Measurements from ENCODE around the gene TICRR.

TICRR gene

GRCh38 chr15:89556413-89557262 lies 18.6 kb upstream of the TICRR start:
- no peak for TF ChIP-seq EZH2 (IDR thresholded peaks at IDR 0.05; ENCODE audit: borderline replicate concordance, low read depth, low read length, severe bottlenecking)
- TF ChIP-seq CTCF (IDR thresholded peaks at IDR 0.05; ENCODE audit: borderline replicate concordance, extremely low read depth, low read length, poor library complexity, severe bottlenecking) = peak; percentile 83
- no peak overlapping the region for H3K4me2 ChIP-seq (ENCODE audit: insufficient read depth, low read length)
- no peaks in the 10 kb centered on the region for H3K4me1 ChIP-seq (ENCODE audit: insufficient read depth, low read length)
- no peaks in the 10 kb centered on the region for H3K36me3 ChIP-seq (ENCODE audit: insufficient read depth, low read length)
- no peaks in the 10 kb centered on the region for H3K79me2 ChIP-seq (ENCODE audit: insufficient read depth, low read length)
- H4K20me1 ChIP-seq (ENCODE audit: insufficient read depth, low read length) = no peaks in the 10 kb centered on the region
- no peak overlapping the region for H2AFZ ChIP-seq (ENCODE audit: low read depth, low read length)
- ATAC-seq (ENCODE audit: insufficient read depth, low read depth) (peak; percentile 64; the same call in 2 of the 3 replicates), DNase-seq (peak; percentile 48)
- no peak overlapping the region for H3K4me3 ChIP-seq (ENCODE audit: low read depth in 1 of 2, low read length in 2 of 2)
- no peak overlapping the region for H3K27ac ChIP-seq (ENCODE audit: low read length)
- H3K9me3 ChIP-seq (ENCODE audit: insufficient read depth, low read length, severe bottlenecking) = no peaks in the 10 kb centered on the region
- H3K27me3 ChIP-seq (ENCODE audit: insufficient read depth, low read length, poor library complexity) = peaks cover 3% of the 10 kb centered on the region
- H3K9ac ChIP-seq (ENCODE audit: low read depth, low read length) = no peak overlapping the region

- no peak overlapping the region for H3K4me3 ChIP-seq (ENCODE audit: low read depth in 1 of 2, low read length in 2 of 2)
Observed at GRCh38 chr15:89559769-89560264, 15.5 kb upstream of the TICRR start.

GRCh38 chr15:89566181-89566580 lies 9.1 kb upstream of the TICRR start:
- Histone ChIP-seq H3K4me3 (ENCODE audit: low read depth in 1 of 2, low read length in 2 of 2) (no peak overlapping the region), H3K27me3 (ENCODE audit: insufficient read depth, low read length, poor library complexity) (no peaks in the 10 kb centered on the region), H3K9me3 (ENCODE audit: insufficient read depth, low read length, severe bottlenecking) (no peaks in the 10 kb centered on the region), H3K4me1 (ENCODE audit: insufficient read depth, low read length) (no peaks in the 10 kb centered on the region), H3K4me2 (ENCODE audit: insufficient read depth, low read length) (no peak overlapping the region), H3K79me2 (ENCODE audit: insufficient read depth, low read length) (no peaks in the 10 kb centered on the region), H3K36me3 (ENCODE audit: insufficient read depth, low read length) (no peaks in the 10 kb centered on the region), H3K27ac (ENCODE audit: low read length) (no peak overlapping the region), H4K20me1 (ENCODE audit: insufficient read depth, low read length) (no peaks in the 10 kb centered on the region), H3K9ac (ENCODE audit: low read depth, low read length) (no peak overlapping the region), H2AFZ (ENCODE audit: low read depth, low read length) (no peak overlapping the region)
- ATAC-seq (ENCODE audit: insufficient read depth, low read depth) (no peak), DNase-seq (no peak)
- no peak for TF ChIP-seq EZH2 (IDR thresholded peaks at IDR 0.05; ENCODE audit: borderline replicate concordance, low read depth, low read length, severe bottlenecking)
- TF ChIP-seq CTCF (IDR thresholded peaks at IDR 0.05; ENCODE audit: borderline replicate concordance, extremely low read depth, low read length, poor library complexity, severe bottlenecking) = no peak

More at GRCh38 chr15:89559769-89560264, 15.5 kb upstream of the TICRR start:
- Histone ChIP-seq H3K4me2 (ENCODE audit: insufficient read depth, low read length) (no peak overlapping the region), H3K4me1 (ENCODE audit: insufficient read depth, low read length) (no peaks in the 10 kb centered on the region), H3K9me3 (ENCODE audit: insufficient read depth, low read length, severe bottlenecking) (no peaks in the 10 kb centered on the region), H3K36me3 (ENCODE audit: insufficient read depth, low read length) (no peaks in the 10 kb centered on the region), H3K27me3 (ENCODE audit: insufficient read depth, low read length, poor library complexity) (peaks cover 3% of the 10 kb centered on the region), H2AFZ (ENCODE audit: low read depth, low read length) (no peak overlapping the region), H3K79me2 (ENCODE audit: insufficient read depth, low read length) (no peaks in the 10 kb centered on the region), H4K20me1 (ENCODE audit: insufficient read depth, low read length) (no peaks in the 10 kb centered on the region), H3K9ac (ENCODE audit: low read depth, low read length) (no peak overlapping the region), H3K27ac (ENCODE audit: low read length) (no peak overlapping the region)
- TF ChIP-seq EZH2 (IDR thresholded peaks at IDR 0.05; ENCODE audit: borderline replicate concordance, low read depth, low read length, severe bottlenecking) (no peak), CTCF (IDR thresholded peaks at IDR 0.05; ENCODE audit: borderline replicate concordance, extremely low read depth, low read length, poor library complexity, severe bottlenecking) (no peak)
- DNase-seq (no peak), ATAC-seq (ENCODE audit: insufficient read depth, low read depth) (no peak)
